GM18520 (cell line): ENCODE measurements around the gene TBC1D8.

Experiments used
- ATAC-seq: cut with Tn5 transposase; IDR thresholded peaks from one replicate; pipeline ENCODE4 v1.9.1; 2021; ENCODE audit not compliant: unreplicated experiment

The TBC1D8 gene

GRCh38 chr2:101162561-101163330 lies 11.6 kb upstream of the TBC1D8 start:
- ATAC-seq = no peak

GRCh38 chr2:101161658-101162057 lies 10.5 kb upstream of the TBC1D8 start:
- no peak for ATAC-seq

- ATAC-seq = no peak
These were observed 9.3 kb upstream of the TBC1D8 start for GRCh38 chr2:101160454-101160853.

GRCh38 chr2:101159526-101159925 lies 8.3 kb upstream of the TBC1D8 start:
- ATAC-seq = no peak

GRCh38 chr2:101157272-101157671 lies 6.1 kb upstream of the TBC1D8 start:
- ATAC-seq = no peak

GRCh38 chr2:101153787-101154186 lies 2.6 kb upstream of the TBC1D8 start:
- ATAC-seq = no peak

GRCh38 chr2:101153077-101153707 lies 2.0 kb upstream of the TBC1D8 start:
- no peak for ATAC-seq

- peak; percentile 57 for ATAC-seq
These were observed 1.3 kb upstream of the TBC1D8 start for GRCh38 chr2:101152272-101153076.

- ATAC-seq = no peak
These were observed 683 bp upstream of the TBC1D8 start for GRCh38 chr2:101151859-101152271.

- ATAC-seq = no peak
These were observed 656 bp downstream of the TBC1D8 start for GRCh38 chr2:101150306-101151145.

- ATAC-seq = no peak
These were observed 1.7 kb downstream of the TBC1D8 start for GRCh38 chr2:101149241-101150192.

- no peak for ATAC-seq
These were observed 2.4 kb downstream of the TBC1D8 start for GRCh38 chr2:101148777-101149176.

- no peak for ATAC-seq
These were observed 3.2 kb downstream of the TBC1D8 start for GRCh38 chr2:101147971-101148370.

- no peak for ATAC-seq
These were observed 4.1 kb downstream of the TBC1D8 start for GRCh38 chr2:101147062-101147461.

GRCh38 chr2:101146535-101146934 lies 4.6 kb downstream of the TBC1D8 start:
- no peak for ATAC-seq

- ATAC-seq = no peak
These were observed 5.8 kb downstream of the TBC1D8 start for GRCh38 chr2:101145406-101145805.

GRCh38 chr2:101142163-101142562 lies 9.0 kb downstream of the TBC1D8 start:
- no peak for ATAC-seq

- no peak for ATAC-seq
These were observed 10.1 kb downstream of the TBC1D8 start for GRCh38 chr2:101140978-101141655.

- ATAC-seq = no peak
These were observed 10.9 kb downstream of the TBC1D8 start for GRCh38 chr2:101140237-101140636.
